ENCODE results near the gene NEGR1. TPM values are rescaled to one million over a fixed set of nuclear protein-coding genes. Genes with fewer than 3 reads are reported as not detected.

The NEGR1 gene
- total RNA-seq (2014; rRNA removed; shearing (Covaris generic)) (not detected in 2 replicates), total RNA-seq (2022) (not detected in 2 replicates), Bru-seq, nascent RNA (percentile 2 among the genes with signal in this experiment), BruChase-seq, experiment 1, labeled RNA remaining after a 6-hour chase (percentile 0 among the genes with signal in this experiment), BruChase-seq, experiment 2, labeled RNA remaining after a 2-hour chase (percentile 1 among the genes with signal in this experiment)
- long read RNA-seq: 0 reads

DNA sequence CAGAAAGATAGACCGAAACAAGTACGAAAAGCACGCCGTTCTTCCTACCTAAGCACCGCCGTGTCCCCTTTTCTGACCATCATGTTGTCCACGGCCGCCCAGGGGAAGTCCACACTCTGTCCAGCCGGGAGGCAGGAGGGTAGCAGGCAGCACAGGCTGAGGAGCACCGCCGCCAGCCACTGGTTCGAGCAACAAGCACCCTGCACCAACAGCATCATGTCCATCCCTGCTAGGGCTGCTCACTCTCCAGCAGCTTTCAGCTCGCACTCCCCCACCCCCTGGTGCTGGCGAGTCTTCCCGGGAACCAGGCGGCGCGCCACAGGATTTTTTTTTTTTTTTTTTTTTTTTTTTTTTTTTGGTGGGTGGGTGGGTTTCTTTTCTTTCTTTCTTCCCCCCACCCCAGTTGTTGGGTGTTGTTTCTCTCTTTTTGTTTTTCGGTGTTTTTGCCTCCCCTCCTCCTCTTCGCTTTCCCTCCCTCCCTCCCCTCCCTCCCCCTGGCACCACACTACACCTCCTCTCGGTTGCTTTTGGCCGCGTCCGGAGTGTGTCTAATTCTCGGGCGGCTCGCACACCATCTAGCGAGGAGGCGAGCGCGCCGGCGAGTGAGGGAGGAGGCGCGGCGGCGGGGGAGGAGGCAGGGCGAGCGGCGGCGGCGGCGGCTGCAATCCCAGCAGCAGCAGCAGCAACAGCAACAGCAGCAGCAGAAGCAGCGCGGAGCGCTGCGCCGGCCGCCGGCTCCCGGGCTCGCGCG is at the start of gene NEGR1:
Gene NEGR1, minus strand, starts transcription at position 269 of the 751 bp plus-strand sequence.
- ChIA-PET CTCF (ENCODE audit: unreplicated experiment) (no interaction called here), POLR2A (no interaction called here)
- Histone ChIP-seq H3K79me2 (ENCODE audit: insufficient read depth, low read depth, low read length) (no peaks in the 10 kb centered on the region), H3K4me2 (ENCODE audit: low read length) (no peak within 1 kb of the TSS), H3K36me3 (ENCODE audit: insufficient read depth, low read length) (no peaks in the 10 kb centered on the region), H3K27ac (ENCODE audit: low read depth, low read length, poor library complexity, severe bottlenecking) (no peak within 1 kb of the TSS), H3K9me3 (ENCODE audit: low read length) (no peaks in the 10 kb centered on the region), H3K4me3 (ENCODE audit: low read depth, low read length, poor library complexity, severe bottlenecking) (no peak within 1 kb of the TSS), H3K9me2 (ENCODE audit: insufficient read depth, low read length) (no peaks in the 10 kb centered on the region), H2AFZ (ENCODE audit: low read length) (no peak within 1 kb of the TSS), H4K20me1 (ENCODE audit: insufficient read depth, low read length) (no peaks in the 10 kb centered on the region), H3K4me1 (ENCODE audit: insufficient read depth, low read length, poor library complexity, severe bottlenecking) (no peaks in the 10 kb centered on the region)
- intact Hi-C loops (cut with micrococcal nuclease; ENCODE audit: unreplicated experiment): no loop called here
- TF ChIP-seq EZH2phosphoT487 (IDR thresholded peaks at IDR 0.05; ENCODE audit: borderline replicate concordance, low read depth, low read length): no peak
- TF ChIP-seq, protein P1, sequence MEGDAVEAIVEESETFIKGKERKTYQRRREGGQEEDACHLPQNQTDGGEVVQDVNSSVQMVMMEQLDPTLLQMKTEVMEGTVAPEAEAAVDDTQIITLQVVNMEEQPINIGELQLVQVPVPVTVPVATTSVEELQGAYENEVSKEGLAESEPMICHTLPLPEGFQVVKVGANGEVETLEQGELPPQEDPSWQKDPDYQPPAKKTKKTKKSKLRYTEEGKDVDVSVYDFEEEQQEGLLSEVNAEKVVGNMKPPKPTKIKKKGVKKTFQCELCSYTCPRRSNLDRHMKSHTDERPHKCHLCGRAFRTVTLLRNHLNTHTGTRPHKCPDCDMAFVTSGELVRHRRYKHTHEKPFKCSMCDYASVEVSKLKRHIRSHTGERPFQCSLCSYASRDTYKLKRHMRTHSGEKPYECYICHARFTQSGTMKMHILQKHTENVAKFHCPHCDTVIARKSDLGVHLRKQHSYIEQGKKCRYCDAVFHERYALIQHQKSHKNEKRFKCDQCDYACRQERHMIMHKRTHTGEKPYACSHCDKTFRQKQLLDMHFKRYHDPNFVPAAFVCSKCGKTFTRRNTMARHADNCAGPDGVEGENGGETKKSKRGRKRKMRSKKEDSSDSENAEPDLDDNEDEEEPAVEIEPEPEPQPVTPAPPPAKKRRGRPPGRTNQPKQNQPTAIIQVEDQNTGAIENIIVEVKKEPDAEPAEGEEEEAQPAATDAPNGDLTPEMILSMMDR (conservative IDR thresholded peaks at IDR 0.05; ENCODE audit: low read length): no peak
- DNase-seq (ENCODE audit: low spot score): no peak
- no TSS peak for BruUV-seq (replicated peaks)

DNA sequence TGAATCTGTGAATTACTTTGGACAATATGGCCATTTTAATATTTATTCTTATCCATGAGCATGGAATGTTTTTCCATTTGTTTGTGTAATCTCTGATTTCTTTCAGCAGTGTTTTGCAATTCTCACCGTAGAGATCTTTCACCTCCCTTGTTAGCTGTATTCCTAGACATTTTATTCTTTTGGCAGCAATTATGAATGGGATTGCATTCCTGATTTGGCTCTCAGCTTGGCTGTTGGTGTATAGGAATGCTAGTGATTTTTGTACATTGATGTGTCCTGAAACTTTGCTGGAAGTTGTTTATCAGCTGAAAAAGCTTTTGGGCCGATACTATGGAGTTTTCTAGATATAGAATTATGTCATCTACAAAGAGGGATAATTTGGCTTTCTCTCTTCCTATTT is 44.2 kb upstream of the NEGR1 start:
- H3K4me1 ChIP-seq (ENCODE audit: insufficient read depth, low read length, poor library complexity, severe bottlenecking): no peaks in the 10 kb centered on the region
- H4K20me1 ChIP-seq (ENCODE audit: insufficient read depth, low read length): no peaks in the 10 kb centered on the region
- H3K36me3 ChIP-seq (ENCODE audit: insufficient read depth, low read length): no peaks in the 10 kb centered on the region
- no peaks in the 10 kb centered on the region for H3K79me2 ChIP-seq (ENCODE audit: insufficient read depth, low read depth, low read length)
- intact Hi-C loops (cut with micrococcal nuclease; ENCODE audit: unreplicated experiment): no loop called here
- H3K9me2 ChIP-seq (ENCODE audit: insufficient read depth, low read length): no peaks in the 10 kb centered on the region
- no peak overlapping the region for H3K4me2 ChIP-seq (ENCODE audit: low read length)
- TF ChIP-seq EZH2phosphoT487 (IDR thresholded peaks at IDR 0.05; ENCODE audit: borderline replicate concordance, low read depth, low read length): no peak
- TF ChIP-seq, protein P1 (conservative IDR thresholded peaks at IDR 0.05; ENCODE audit: low read length): no peak
- no peak for DNase-seq (ENCODE audit: low spot score)
- H3K27ac ChIP-seq (ENCODE audit: low read depth, low read length, poor library complexity, severe bottlenecking): no peak overlapping the region
- BruUV-seq (replicated peaks): no TSS peak
- ChIA-PET POLR2A (no interaction called here), CTCF (ENCODE audit: unreplicated experiment) (no interaction called here)
- no peaks in the 10 kb centered on the region for H3K9me3 ChIP-seq (ENCODE audit: low read length)
- H3K4me3 ChIP-seq (ENCODE audit: low read depth, low read length, poor library complexity, severe bottlenecking): no peak overlapping the region
- no peak overlapping the region for H2AFZ ChIP-seq (ENCODE audit: low read length)

DNA sequence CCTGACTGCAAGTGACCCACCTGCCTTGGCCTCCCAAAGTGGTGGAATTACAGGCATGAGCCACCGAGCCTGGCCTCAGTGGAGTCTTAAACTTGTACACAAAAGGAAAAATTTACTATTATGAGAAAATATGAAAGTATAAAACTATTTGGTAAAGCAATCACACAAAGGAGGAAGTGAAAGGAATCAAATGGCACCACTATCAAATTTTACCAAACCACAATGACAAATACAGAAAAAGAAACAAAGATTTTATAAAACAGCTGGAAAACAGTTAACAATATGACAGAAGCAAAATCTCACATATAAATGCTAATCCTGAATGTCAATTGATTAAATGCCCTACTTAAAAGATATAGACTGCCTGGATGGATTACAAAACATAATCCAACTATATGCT is 42.1 kb upstream of the NEGR1 start:
- intact Hi-C loops (cut with micrococcal nuclease; ENCODE audit: unreplicated experiment): no loop called here
- no peaks in the 10 kb centered on the region for H3K79me2 ChIP-seq (ENCODE audit: insufficient read depth, low read depth, low read length)
- H4K20me1 ChIP-seq (ENCODE audit: insufficient read depth, low read length): no peaks in the 10 kb centered on the region
- no peak overlapping the region for H3K4me3 ChIP-seq (ENCODE audit: low read depth, low read length, poor library complexity, severe bottlenecking)
- no peak overlapping the region for H3K4me2 ChIP-seq (ENCODE audit: low read length)
- H3K9me3 ChIP-seq (ENCODE audit: low read length): no peaks in the 10 kb centered on the region
- H2AFZ ChIP-seq (ENCODE audit: low read length): no peak overlapping the region
- no peak overlapping the region for H3K27ac ChIP-seq (ENCODE audit: low read depth, low read length, poor library complexity, severe bottlenecking)
- H3K36me3 ChIP-seq (ENCODE audit: insufficient read depth, low read length): no peaks in the 10 kb centered on the region
- no peak for DNase-seq (ENCODE audit: low spot score)
- no peaks in the 10 kb centered on the region for H3K4me1 ChIP-seq (ENCODE audit: insufficient read depth, low read length, poor library complexity, severe bottlenecking)
- BruUV-seq (replicated peaks): no TSS peak
- CTCF ChIA-PET (ENCODE audit: unreplicated experiment): no interaction called here
- TF ChIP-seq, protein P1 (conservative IDR thresholded peaks at IDR 0.05; ENCODE audit: low read length): no peak
- TF ChIP-seq EZH2phosphoT487 (IDR thresholded peaks at IDR 0.05; ENCODE audit: borderline replicate concordance, low read depth, low read length): no peak
- POLR2A ChIA-PET: interaction anchor here (0.6 kb wide), 1 partner anchor 70 kb away, joined by 5 read pairs; no protein-coding TSS in a partner anchor
- no peaks in the 10 kb centered on the region for H3K9me2 ChIP-seq (ENCODE audit: insufficient read depth, low read length)

All from OCI-LY7 (cell line).